ENCODE data around the gene MEX3D. TPM values are rescaled to one million over a fixed set of nuclear protein-coding genes. Genes with fewer than 3 reads are reported as not detected.

MEX3D gene
- total RNA-seq: 34.2 and 43.4 TPM in 2 replicates

DNA sequence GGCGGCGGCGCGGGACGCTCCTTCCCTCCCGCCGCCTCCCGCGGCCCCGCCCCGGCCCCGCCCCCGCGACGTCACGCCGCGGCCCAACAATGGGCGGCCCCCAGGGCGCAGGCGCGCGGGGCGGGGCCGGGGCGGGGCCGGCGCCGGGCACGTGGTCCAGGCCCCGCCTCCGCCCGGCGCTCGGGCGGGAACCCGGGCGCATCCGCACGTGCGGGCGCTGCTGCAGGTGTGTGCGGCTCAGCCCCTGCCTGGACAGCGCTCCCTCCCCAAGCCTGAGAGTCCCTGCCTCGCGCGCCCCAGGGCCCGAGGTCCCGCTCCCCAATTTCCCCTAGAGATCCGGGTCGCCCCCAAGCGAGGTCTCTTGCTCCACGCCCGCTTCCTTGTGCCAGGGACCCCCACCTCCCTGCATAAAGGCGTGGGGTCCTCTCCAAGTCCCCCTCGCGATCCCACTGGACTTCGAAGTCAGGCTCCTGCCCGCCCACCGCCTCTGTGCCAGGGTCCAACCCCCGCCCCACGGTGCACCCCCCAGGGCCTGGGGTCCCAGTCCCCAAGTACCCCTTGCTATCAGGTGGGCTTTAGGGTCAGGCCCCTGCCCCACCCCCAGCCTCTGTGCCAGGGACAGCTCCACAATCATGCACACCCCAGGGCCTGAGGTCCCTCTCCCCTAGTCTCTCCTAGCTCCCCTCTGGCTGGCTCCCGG lies at the start of gene MEX3D:
Gene MEX3D, minus strand, starts transcription at position 6 of the 700 bp plus-strand sequence. CDS start 267 bp downstream, outside the sequence.
- DNase-seq (ENCODE audit: low read depth) (no peak), FAIRE-seq (no peak)
- TF ChIP-seq, protein P1, sequence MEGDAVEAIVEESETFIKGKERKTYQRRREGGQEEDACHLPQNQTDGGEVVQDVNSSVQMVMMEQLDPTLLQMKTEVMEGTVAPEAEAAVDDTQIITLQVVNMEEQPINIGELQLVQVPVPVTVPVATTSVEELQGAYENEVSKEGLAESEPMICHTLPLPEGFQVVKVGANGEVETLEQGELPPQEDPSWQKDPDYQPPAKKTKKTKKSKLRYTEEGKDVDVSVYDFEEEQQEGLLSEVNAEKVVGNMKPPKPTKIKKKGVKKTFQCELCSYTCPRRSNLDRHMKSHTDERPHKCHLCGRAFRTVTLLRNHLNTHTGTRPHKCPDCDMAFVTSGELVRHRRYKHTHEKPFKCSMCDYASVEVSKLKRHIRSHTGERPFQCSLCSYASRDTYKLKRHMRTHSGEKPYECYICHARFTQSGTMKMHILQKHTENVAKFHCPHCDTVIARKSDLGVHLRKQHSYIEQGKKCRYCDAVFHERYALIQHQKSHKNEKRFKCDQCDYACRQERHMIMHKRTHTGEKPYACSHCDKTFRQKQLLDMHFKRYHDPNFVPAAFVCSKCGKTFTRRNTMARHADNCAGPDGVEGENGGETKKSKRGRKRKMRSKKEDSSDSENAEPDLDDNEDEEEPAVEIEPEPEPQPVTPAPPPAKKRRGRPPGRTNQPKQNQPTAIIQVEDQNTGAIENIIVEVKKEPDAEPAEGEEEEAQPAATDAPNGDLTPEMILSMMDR (IDR thresholded peaks at IDR 0.05; ENCODE audit: insufficient read depth, low read length, severe bottlenecking): no peak
- no peaks in the 10 kb centered on the region for H3K27me3 ChIP-seq (ENCODE audit: control insufficient read depth, insufficient read depth, low read length)
- H3K36me3 ChIP-seq (ENCODE audit: control insufficient read depth, insufficient read depth, low read length): peaks cover 4% of the 10 kb centered on the region
- peak within 1 kb of the TSS; percentile 71 for H3K4me3 ChIP-seq (ENCODE audit: low read depth, low read length)

DNA sequence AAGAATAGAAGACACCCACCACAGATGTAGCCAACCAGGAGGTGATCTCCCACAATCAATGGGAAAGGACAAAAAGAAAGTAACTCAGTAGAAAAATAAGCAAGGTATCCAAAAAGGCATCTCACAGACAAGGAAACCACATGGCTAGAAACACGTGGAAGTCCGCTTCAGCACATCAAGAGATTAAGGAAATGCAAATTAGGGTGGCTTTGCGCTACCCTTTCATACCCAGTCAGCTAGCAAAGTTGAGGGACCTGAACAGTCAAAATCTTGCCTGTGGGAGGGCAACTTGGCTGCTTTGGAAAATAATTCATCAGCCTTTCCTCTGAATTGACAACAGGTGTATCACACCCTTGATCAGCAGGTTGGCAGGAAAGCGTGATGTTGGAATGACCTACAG lies 48.8 kb upstream of the MEX3D start:
- Histone ChIP-seq H3K27me3 (ENCODE audit: control insufficient read depth, insufficient read depth, low read length) (no peaks in the 10 kb centered on the region), H3K4me3 (ENCODE audit: low read depth, low read length) (no peak overlapping the region), H3K36me3 (ENCODE audit: control insufficient read depth, insufficient read depth, low read length) (peaks cover 37% of the 10 kb centered on the region)
- TF ChIP-seq, protein P1 (IDR thresholded peaks at IDR 0.05; ENCODE audit: insufficient read depth, low read length, severe bottlenecking): no peak
- no peak for DNase-seq (ENCODE audit: low read depth)
- FAIRE-seq: no peak

DNA sequence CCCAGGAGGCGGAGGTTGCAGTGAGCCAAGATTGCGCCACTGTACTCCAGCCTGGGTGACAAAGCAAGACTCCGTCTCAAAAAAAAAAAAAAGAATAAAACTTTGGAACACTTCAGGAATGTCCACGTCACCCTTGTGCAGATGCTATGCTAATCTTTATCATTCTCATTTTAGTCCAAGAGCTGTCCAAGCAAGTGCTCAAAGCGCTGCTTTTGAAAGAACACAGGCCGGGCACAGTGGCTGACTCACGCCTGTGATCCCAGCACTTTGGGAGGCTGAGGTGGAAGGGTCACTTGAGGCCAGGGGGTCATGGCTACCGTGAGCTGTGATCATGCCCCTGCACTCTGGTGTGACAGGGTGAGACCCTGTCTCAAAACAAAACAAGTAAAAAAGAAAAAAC lies 48.3 kb upstream of the MEX3D start:
- H3K36me3 ChIP-seq (ENCODE audit: control insufficient read depth, insufficient read depth, low read length): peaks cover 37% of the 10 kb centered on the region
- FAIRE-seq: no peak

DNA sequence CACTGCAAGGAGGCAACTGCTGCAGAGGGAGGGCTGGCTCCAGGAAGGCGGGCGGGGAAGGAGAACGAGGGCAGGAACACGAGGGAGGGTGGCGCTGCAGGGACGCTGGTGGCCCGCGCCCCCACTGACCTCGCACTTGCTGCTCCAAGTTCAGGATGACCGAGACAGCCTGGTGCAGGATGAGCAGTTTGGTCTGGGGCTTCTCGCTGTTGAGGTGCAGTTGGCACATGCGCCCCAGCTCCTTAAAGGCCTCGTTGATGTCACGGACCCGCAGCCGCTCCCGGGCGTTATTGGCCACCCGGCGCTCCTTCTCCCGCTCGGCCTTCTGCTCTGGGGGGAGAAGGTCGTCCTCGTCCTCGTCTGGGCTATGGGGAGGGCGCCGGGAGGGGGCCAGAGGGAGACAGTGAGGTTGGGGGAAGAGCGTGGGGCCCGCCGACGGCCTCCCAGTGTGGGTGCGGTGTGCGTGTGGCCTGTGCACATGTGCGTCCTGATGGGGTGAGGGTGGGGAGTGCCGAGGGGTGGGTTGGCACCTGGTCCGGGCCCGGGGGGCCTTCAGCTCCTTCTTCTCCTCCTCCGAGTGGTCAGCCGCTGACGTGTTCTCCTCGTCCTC lies 47.1 kb upstream of the MEX3D start:
- no peaks in the 10 kb centered on the region for H3K27me3 ChIP-seq (ENCODE audit: control insufficient read depth, insufficient read depth, low read length)
- DNase-seq (ENCODE audit: low read depth) (no peak), FAIRE-seq (no peak)
- H3K36me3 ChIP-seq (ENCODE audit: control insufficient read depth, insufficient read depth, low read length): peaks cover 37% of the 10 kb centered on the region
- H3K4me3 ChIP-seq (ENCODE audit: low read depth, low read length): no peak overlapping the region
- TF ChIP-seq, protein P1 (IDR thresholded peaks at IDR 0.05; ENCODE audit: insufficient read depth, low read length, severe bottlenecking): no peak

More for the DNA sequence above, 48.3 kb upstream of the MEX3D start:
- DNase-seq (ENCODE audit: low read depth): no peak
- H3K4me3 ChIP-seq (ENCODE audit: low read depth, low read length): no peak overlapping the region
- TF ChIP-seq, protein P1 (IDR thresholded peaks at IDR 0.05; ENCODE audit: insufficient read depth, low read length, severe bottlenecking): no peak
- H3K27me3 ChIP-seq (ENCODE audit: control insufficient read depth, insufficient read depth, low read length): no peaks in the 10 kb centered on the region

DNA sequence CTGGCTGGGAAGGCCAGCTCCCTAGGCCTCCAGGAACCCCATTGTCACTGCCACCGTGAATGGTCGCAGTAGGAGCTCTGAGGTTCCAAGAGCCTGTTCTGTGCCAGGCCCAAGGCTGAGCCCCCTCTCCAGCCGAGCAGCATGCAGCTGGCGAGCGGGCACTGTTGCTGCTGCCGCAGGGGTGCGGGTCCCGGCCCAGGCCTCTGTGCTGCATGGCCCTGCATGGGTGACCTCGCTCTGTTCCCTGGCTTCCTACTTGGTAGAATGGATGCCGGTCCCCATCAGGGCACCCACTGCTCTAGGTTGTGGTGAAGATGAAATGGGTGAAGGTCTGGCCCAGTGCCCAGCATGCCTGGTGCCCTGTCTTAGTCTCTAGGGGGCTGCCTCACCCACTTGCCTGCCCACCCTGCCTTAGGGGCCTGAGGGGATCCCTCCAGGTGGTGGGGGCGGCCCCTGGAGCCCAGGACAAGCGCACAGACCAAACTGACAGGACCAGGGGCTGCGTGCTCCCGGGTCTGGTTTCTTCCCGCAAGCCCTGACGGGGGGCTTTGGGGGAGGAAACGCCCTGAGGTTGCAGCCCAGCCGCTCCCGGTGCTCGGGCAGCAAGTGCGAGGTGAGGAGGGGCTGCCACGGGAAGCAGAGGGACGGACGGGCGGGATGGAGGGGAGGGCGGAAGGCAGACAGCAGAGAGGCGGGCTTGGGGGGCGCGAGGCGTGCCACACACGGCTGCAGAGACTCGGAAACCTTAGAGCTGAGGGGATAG lies 45.9 kb upstream of the MEX3D start:
- TF ChIP-seq, protein P1 (IDR thresholded peaks at IDR 0.05; ENCODE audit: insufficient read depth, low read length, severe bottlenecking): no peak
- FAIRE-seq: no peak
- no peak overlapping the region for H3K4me3 ChIP-seq (ENCODE audit: low read depth, low read length)

More for the DNA sequence above, 45.9 kb upstream of the MEX3D start:
- H3K36me3 ChIP-seq (ENCODE audit: control insufficient read depth, insufficient read depth, low read length): peaks cover 34% of the 10 kb centered on the region
- DNase-seq (ENCODE audit: low read depth): no peak
- no peaks in the 10 kb centered on the region for H3K27me3 ChIP-seq (ENCODE audit: control insufficient read depth, insufficient read depth, low read length)

Measured in bronchial epithelial cell (primary cell).